Brain pericyte (primary cell): ENCODE measurements around the gene ZNF737.
"Not testable (repeated sequence)": the region's sequence is repeated elsewhere in the genome, so short reads cannot be mapped to it uniquely, and the experiment has no call there.

Source experiments
- DNase-seq: peaks from one replicate; pipeline ENCODE4 v3.0.0-alpha.2; 2012; ENCODE audit warnings: low read depth, low spot score

The ZNF737 gene

GRCh38 chr19:20565321-20566018, at the start of gene ZNF737:
Gene ZNF737 (minus strand): TSS chr19:20565781. CDS start chr19:20565640, 141 bp downstream.
- peak; percentile 87 for DNase-seq

- DNase-seq: not testable (repeated sequence)
Observed at GRCh38 chr19:20614971-20615370, 49.4 kb upstream of the ZNF737 start.

GRCh38 chr19:20612711-20613316, 47.2 kb upstream of the ZNF737 start:
- no peak for DNase-seq

- DNase-seq: no peak
Observed at GRCh38 chr19:20611866-20612265, 46.3 kb upstream of the ZNF737 start.

- no peak for DNase-seq
Observed at GRCh38 chr19:20607943-20608342, 42.4 kb upstream of the ZNF737 start.

- no peak for DNase-seq
Observed at GRCh38 chr19:20558571-20558970, 7.0 kb downstream of the ZNF737 start.

GRCh38 chr19:20558011-20558410, 7.6 kb downstream of the ZNF737 start:
- DNase-seq: no peak

GRCh38 chr19:20544667-20545333, 20.8 kb downstream of the ZNF737 start:
- not testable (repeated sequence) for DNase-seq

GRCh38 chr19:20530303-20530702, 35.3 kb downstream of the ZNF737 start:
- DNase-seq: not testable (repeated sequence)

GRCh38 chr19:20513189-20513904, 52.2 kb downstream of the ZNF737 start:
- no peak for DNase-seq

- DNase-seq: no peak
Observed at GRCh38 chr19:20503476-20503875, 62.1 kb downstream of the ZNF737 start.
